Measurements from ENCODE around the gene MCF2L.
A peak's percentile ranks its signal among the peaks of the same experiment; 100 is the strongest.
"Not testable (repeated sequence)": the region's sequence is repeated elsewhere in the genome, so short reads cannot be mapped to it uniquely, and the experiment has no call there.

Gene MCF2L

GRCh38 chr13:113092776-113093579 is 124.0 kb downstream of the MCF2L start:
- no peak for DNase-seq
- intact Hi-C loops (cut with DNase I): no loop called here

GRCh38 chr13:113093580-113094409 is 124.8 kb downstream of the MCF2L start:
- intact Hi-C loops (cut with DNase I): no loop called here

GRCh38 chr13:113094410-113094800 is 125.4 kb downstream of the MCF2L start:
- no peak for DNase-seq
- intact Hi-C loops (cut with DNase I): no loop called here

More at GRCh38 chr13:113093580-113094409, 124.8 kb downstream of the MCF2L start:
- DNase-seq: no peak

GRCh38 chr13:113095146-113096051 is 126.4 kb downstream of the MCF2L start:
- intact Hi-C loops (cut with DNase I): no loop called here
- DNase-seq: no peak

GRCh38 chr13:113096052-113096744 is 127.2 kb downstream of the MCF2L start:
- intact Hi-C loops (cut with DNase I): no loop called here

GRCh38 chr13:113096745-113097305 is 127.8 kb downstream of the MCF2L start:
- intact Hi-C loops (cut with DNase I): no loop called here
- no peak for DNase-seq

More at GRCh38 chr13:113096052-113096744, 127.2 kb downstream of the MCF2L start:
- no peak for DNase-seq

- no peak for DNase-seq
- intact Hi-C loops (cut with DNase I): no loop called here
Observed at GRCh38 chr13:113097651-113098050, 128.6 kb downstream of the MCF2L start.

GRCh38 chr13:113098162-113098732 is 129.2 kb downstream of the MCF2L start:
- DNase-seq: no peak
- intact Hi-C loops (cut with DNase I): no loop called here

- intact Hi-C loops (cut with DNase I): no loop called here
- DNase-seq: no peak
Observed at GRCh38 chr13:113099142-113099541, 130.1 kb downstream of the MCF2L start.

GRCh38 chr13:113102302-113102701 is 133.3 kb downstream of the MCF2L start:
- DNase-seq: peak in 8 of 42 donors; percentile 30 to 74 (median 50)
- intact Hi-C loops (cut with DNase I): not testable (repeated sequence)

GRCh38 chr13:113102727-113103126 is 133.7 kb downstream of the MCF2L start:
- DNase-seq: no peak
- intact Hi-C loops (cut with DNase I): no loop called here

- no peak for DNase-seq
- intact Hi-C loops (cut with DNase I): no loop called here
Observed at GRCh38 chr13:113103646-113104045, 134.6 kb downstream of the MCF2L start.

- no peak for DNase-seq
Observed at GRCh38 chr13:113105032-113105920, 136.3 kb downstream of the MCF2L start, which contains the start of gene F7. TSS of gene F7 (plus strand) at chr13:113105791. CDS start at chr13:113105842, 51 bp downstream.

GRCh38 chr13:113105921-113106452 is 137.0 kb downstream of the MCF2L start:
- intact Hi-C loops (cut with DNase I): no loop called here
- no peak for DNase-seq

More at GRCh38 chr13:113105032-113105920, 136.3 kb downstream of the MCF2L start, which contains the start of gene F7:
- intact Hi-C loops (cut with DNase I): no loop called here

- DNase-seq: no peak
- intact Hi-C loops (cut with DNase I): no loop called here
Observed at GRCh38 chr13:113106711-113107351, 137.8 kb downstream of the MCF2L start.

GRCh38 chr13:113108521-113108920 is 139.5 kb downstream of the MCF2L start:
- peak in 1 of 42 donors; percentile 0 for DNase-seq
- intact Hi-C loops (cut with DNase I): not testable (repeated sequence)

All from head of caudate nucleus (tissue), 42 donors.